GM13976 (cell line): Measurements from ENCODE around the gene ERLEC1.
"Not testable (repeated sequence)": the region's sequence is repeated elsewhere in the genome, so short reads cannot be mapped to it uniquely, and the experiment has no call there.

Source experiments
- DNase-seq: peaks from one replicate; pipeline ENCODE4 v3.0.0; 2012; ENCODE audit warnings: low spot score
- in situ Hi-C: fragments of 300-500 bp; cut with MboI; formaldehyde crosslinking; loops from one replicate; pipeline ENCODE4 v1.12.0; 2022; ENCODE audit warnings: low sequenced_read_pairs, mixed read lengths, inconsistent platforms; ENCODE audit not compliant: unreplicated experiment
- TF ChIP-seq, protein P1 (sequence below): IDR thresholded peaks from 2 replicates; pipeline ENCODE4 v1.5.1; 2012; ENCODE audit warnings: borderline replicate concordance, mild to moderate bottlenecking; ENCODE audit not compliant: insufficient read depth; ENCODE audit errors: extremely low read depth, missing control alignments, control extremely low read depth

Gene ERLEC1

GRCh38 chr2:53840580-53840979 lies 53.7 kb downstream of the ERLEC1 start:
- in situ Hi-C loops = no loop called here
- no peak for DNase-seq
- TF ChIP-seq, protein P1, sequence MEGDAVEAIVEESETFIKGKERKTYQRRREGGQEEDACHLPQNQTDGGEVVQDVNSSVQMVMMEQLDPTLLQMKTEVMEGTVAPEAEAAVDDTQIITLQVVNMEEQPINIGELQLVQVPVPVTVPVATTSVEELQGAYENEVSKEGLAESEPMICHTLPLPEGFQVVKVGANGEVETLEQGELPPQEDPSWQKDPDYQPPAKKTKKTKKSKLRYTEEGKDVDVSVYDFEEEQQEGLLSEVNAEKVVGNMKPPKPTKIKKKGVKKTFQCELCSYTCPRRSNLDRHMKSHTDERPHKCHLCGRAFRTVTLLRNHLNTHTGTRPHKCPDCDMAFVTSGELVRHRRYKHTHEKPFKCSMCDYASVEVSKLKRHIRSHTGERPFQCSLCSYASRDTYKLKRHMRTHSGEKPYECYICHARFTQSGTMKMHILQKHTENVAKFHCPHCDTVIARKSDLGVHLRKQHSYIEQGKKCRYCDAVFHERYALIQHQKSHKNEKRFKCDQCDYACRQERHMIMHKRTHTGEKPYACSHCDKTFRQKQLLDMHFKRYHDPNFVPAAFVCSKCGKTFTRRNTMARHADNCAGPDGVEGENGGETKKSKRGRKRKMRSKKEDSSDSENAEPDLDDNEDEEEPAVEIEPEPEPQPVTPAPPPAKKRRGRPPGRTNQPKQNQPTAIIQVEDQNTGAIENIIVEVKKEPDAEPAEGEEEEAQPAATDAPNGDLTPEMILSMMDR = no peak

DNA sequence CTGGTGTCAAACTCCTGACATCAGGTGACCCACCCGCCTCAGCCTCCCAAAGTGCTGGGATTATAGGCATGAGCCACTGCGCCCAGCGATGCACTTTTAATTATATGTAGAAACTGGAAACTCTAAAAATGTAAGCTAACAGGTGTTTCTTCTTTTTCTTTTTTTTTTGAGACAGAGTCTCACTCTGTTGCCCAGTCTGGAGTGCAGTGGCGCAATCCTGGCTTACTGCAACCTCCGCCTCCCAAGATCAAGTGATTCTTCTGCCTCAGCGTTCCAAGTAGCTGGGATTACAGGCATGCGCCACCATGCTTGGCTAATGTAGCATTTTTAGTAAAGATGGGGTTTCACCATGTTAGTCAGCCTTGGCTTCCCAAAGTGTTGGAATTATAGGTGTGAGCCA lies 54.8 kb downstream of the ERLEC1 start:
- in situ Hi-C loops, DNase-seq: not testable (repeated sequence)

GRCh38 chr2:53842891-53843290 lies 56.0 kb downstream of the ERLEC1 start:
- in situ Hi-C loops = no loop called here
- TF ChIP-seq, protein P1 = no peak

GRCh38 chr2:53843595-53843994 lies 56.8 kb downstream of the ERLEC1 start:
- TF ChIP-seq, protein P1 = no peak
- no peak for DNase-seq
- in situ Hi-C loops = no loop called here

More at GRCh38 chr2:53842891-53843290, 56.0 kb downstream of the ERLEC1 start:
- DNase-seq = no peak

GRCh38 chr2:53848062-53848461 lies 61.2 kb downstream of the ERLEC1 start:
- in situ Hi-C loops = no loop called here
- TF ChIP-seq, protein P1 = no peak
- DNase-seq = no peak

DNA sequence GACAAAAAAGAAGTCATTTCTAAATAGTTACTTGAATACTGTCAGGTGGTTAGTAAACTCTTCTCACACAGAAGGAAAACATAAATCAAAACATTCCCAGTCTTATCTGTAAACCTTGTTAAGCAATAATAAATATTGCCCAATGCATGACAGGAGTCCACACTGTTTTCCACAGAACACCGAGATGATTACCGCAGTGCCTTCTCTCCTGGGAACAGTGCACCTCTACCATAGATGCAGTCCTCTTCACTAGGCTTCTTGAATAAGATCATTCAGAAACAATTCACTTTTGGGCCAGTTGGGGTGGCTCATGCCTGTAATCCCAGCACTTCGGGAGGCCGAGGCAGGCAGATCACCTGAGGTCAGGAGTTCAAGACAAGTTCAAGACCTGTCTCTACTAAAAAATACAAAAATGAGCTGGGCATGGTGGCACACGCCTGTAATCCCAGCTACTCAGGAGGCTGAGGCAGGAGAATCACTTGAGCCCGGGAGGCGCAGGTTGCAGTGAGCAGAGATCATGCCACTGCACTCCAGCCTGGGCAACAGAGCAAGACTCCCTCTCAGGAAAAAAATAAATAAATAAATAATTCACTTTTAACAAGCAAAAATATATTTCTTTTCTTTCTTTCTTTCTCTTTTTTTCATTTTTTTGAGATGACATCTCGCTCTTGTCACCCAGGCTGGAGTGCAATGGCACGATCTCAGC lies 64.4 kb downstream of the ERLEC1 start:
- in situ Hi-C loops, DNase-seq: not testable (repeated sequence)

DNA sequence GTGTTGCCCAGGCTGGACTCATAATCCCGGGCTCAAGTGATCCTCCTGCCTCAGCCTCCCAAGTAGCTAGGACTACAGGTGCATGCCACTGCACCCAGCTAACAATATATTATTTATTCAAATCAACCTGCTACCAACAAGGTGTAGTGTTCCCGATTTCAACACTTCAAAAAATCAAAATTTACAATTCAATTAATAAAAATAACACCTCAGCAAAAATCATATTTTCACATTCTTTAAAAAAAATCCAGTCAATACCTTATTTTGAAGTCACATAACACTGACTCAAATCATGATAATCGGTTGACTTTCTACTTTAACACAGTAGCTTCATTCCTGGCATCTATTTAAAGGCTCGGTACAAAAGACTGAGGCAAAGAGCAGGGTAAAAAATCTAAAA lies 65.7 kb downstream of the ERLEC1 start:
- in situ Hi-C loops = no loop called here
- TF ChIP-seq, protein P1 = no peak
- no peak for DNase-seq

DNA sequence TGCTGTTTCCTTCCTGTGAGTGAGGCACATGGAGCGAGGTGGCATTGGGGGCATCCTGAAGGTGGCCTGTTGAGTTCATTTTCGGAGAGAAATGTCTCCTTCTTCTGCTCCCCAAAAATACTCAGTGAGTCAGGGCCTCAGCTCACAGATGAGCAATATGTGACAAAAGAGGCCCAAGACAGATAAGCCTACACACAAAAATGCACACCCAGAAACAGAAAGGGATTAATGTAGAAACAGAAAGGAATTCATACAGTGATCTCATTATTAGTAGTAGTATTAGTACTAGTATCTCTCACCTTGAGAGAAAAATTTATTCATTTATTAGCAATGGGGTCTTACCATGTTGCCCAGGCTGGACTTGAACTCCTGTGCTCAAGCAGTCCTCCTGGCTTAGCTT lies 67.8 kb downstream of the ERLEC1 start:
- no peak for DNase-seq
- TF ChIP-seq, protein P1 = no peak
- in situ Hi-C loops = no loop called here
